ENCODE measurements around the gene NDUFB3. TPM values are rescaled to one million over a fixed set of nuclear protein-coding genes. Genes with fewer than 3 reads are reported as not detected.
"Not testable (repeated sequence)": the region's sequence is repeated elsewhere in the genome, so short reads cannot be mapped to it uniquely, and the experiment has no call there.

Gene NDUFB3
- total RNA-seq, 2 donors from 2014 or later = 82.3 to 163 TPM

DNA sequence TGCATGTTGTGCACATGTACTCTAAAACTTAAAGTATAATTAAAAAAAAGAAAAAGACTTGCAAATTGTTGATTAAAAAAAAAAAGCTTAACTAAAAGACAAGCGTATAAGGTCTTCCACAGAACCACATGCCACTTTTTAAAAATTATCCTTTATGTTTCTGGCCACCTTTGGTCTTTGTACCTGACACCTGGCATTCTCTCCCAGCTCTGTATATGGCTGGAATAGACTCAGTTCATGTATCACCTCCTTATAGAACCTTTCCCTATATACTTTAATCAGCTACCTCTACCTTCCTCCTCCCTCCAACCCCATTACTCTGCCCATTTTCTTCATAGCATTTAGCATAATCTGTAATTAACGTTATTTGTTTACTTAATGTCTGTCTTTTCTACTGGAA is 32.9 kb upstream of the NDUFB3 start:
- Mint-ChIP-seq H3K4me3 (no peak overlapping the region), H3K27me3 (ENCODE audit: insufficient read depth) (no peaks in the 10 kb centered on the region), H3K36me3 (ENCODE audit: low read depth) (peaks cover 57% of the 10 kb centered on the region), H3K27ac (no peak overlapping the region), H3K4me1 (no peaks in the 10 kb centered on the region), H3K9me3 (peaks cover 51% of the 10 kb centered on the region)
- Histone ChIP-seq H3K36me3 (ENCODE audit: control insufficient read depth, insufficient read depth, low read length) (peaks cover 19% of the 10 kb centered on the region), H3K9ac (ENCODE audit: extremely low read depth, low read length, poor library complexity, severe bottlenecking) (no peak overlapping the region), H3K27ac (ENCODE audit: low read depth, low read length) (no peak overlapping the region), H3K4me3 (ENCODE audit: low read length) (no peak overlapping the region), H3K4me1 (ENCODE audit: control insufficient read depth, insufficient read depth, low read length) (no peaks in the 10 kb centered on the region), H3K27me3 (ENCODE audit: control insufficient read depth, insufficient read depth, low read length, poor library complexity, severe bottlenecking) (no peaks in the 10 kb centered on the region), H3K9me3 (ENCODE audit: control insufficient read depth, low read length) (peaks cover 11% of the 10 kb centered on the region)
- no peak for DNase-seq
- TF ChIP-seq, protein P1, sequence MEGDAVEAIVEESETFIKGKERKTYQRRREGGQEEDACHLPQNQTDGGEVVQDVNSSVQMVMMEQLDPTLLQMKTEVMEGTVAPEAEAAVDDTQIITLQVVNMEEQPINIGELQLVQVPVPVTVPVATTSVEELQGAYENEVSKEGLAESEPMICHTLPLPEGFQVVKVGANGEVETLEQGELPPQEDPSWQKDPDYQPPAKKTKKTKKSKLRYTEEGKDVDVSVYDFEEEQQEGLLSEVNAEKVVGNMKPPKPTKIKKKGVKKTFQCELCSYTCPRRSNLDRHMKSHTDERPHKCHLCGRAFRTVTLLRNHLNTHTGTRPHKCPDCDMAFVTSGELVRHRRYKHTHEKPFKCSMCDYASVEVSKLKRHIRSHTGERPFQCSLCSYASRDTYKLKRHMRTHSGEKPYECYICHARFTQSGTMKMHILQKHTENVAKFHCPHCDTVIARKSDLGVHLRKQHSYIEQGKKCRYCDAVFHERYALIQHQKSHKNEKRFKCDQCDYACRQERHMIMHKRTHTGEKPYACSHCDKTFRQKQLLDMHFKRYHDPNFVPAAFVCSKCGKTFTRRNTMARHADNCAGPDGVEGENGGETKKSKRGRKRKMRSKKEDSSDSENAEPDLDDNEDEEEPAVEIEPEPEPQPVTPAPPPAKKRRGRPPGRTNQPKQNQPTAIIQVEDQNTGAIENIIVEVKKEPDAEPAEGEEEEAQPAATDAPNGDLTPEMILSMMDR (conservative IDR thresholded peaks at IDR 0.05) = no peak
- WGBS, 2 experiments (ENCODE audit: insufficient coverage in 1 of 2, insufficient read length in 1 of 2) = 86 to 100% methylated on average over 2 of the region's 2 CpGs

DNA sequence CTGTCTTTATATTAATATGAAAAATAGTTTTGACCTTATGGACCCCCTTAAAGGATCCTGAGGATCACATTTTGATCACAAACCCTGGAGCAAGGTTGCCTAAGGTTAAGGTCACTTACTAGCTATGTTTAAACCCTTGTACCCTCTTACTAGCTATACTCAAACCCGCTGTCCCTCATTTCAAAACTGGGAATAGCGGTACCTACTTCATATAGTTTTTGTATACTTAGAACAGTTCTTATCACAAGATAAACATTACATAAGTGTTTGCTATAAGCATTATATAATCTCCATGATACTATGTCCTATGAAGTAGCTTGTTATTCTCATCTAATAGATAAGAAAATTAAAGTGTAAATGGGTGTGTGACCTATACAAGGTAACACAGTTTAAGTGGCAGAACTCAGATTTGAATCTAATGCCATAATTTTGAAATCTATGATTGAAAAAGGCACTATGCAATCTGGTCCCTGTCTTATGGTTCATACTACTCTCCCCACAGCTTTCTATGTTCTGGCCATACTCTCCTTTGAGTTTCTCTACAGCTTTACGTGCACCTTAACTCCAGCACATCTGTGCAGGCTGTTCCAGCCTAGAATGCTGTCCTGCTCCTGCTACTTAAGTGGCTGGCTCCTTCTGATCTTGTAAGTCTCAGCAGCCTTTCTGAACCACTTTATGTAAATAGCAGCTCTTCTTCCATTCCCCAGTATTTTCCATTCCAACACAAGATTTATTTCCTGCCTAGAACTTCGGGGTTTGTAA is 30.8 kb upstream of the NDUFB3 start:
- H3K4me1 ChIP-seq (ENCODE audit: control insufficient read depth, insufficient read depth, low read length) = no peaks in the 10 kb centered on the region
- no peak for DNase-seq
- TF ChIP-seq, protein P1 (conservative IDR thresholded peaks at IDR 0.05) = no peak
- WGBS, 2 experiments (ENCODE audit: insufficient coverage in 1 of 2, insufficient read length in 1 of 2) = 95 to 96% methylated on average over 3 to 4 of the region's 4 CpGs
- peaks cover 23% of the 10 kb centered on the region for H3K9me3 ChIP-seq (ENCODE audit: control insufficient read depth, low read length)
- H3K9me3 Mint-ChIP-seq = peaks cover 38% of the 10 kb centered on the region
- no peak overlapping the region for H3K4me3 ChIP-seq (ENCODE audit: low read length)
- no peaks in the 10 kb centered on the region for H3K4me1 Mint-ChIP-seq
- peaks cover 50% of the 10 kb centered on the region for H3K36me3 Mint-ChIP-seq (ENCODE audit: low read depth)
- no peak overlapping the region for H3K27ac ChIP-seq (ENCODE audit: low read depth, low read length)
- H3K9ac ChIP-seq (ENCODE audit: extremely low read depth, low read length, poor library complexity, severe bottlenecking) = no peak overlapping the region
- H3K36me3 ChIP-seq (ENCODE audit: control insufficient read depth, insufficient read depth, low read length) = peaks cover 33% of the 10 kb centered on the region
- H3K27me3 ChIP-seq (ENCODE audit: control insufficient read depth, insufficient read depth, low read length, poor library complexity, severe bottlenecking) = no peaks in the 10 kb centered on the region
- no peaks in the 10 kb centered on the region for H3K27me3 Mint-ChIP-seq (ENCODE audit: insufficient read depth)
- H3K27ac Mint-ChIP-seq = no peak overlapping the region
- H3K4me3 Mint-ChIP-seq = no peak overlapping the region

DNA sequence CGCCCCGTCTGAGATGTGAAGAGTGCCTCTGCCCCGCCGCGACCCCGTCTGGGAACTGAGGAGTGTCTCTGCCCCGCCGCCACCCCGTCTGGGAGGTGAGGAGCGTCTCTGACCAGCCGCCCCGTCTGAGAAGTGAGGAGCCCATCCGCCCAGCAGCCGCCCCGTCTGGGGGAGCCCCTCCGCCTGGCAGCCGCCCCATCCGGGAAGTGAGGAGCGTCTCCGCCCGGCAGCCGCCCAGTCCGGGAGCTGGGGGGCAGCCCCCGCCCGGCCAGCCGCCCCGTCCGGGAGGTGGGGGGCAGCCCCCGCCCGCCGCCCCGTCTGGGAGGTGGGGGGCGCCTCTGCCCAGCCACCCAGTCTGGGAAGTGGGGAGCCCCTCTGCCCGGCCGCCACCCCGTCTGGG is 29.4 kb upstream of the NDUFB3 start:
- not testable (repeated sequence) for H3K4me3 Mint-ChIP-seq; H3K27me3 Mint-ChIP-seq (ENCODE audit: insufficient read depth); H3K4me3 ChIP-seq (ENCODE audit: low read length); H3K4me1 Mint-ChIP-seq; H3K9ac ChIP-seq (ENCODE audit: extremely low read depth, low read length, poor library complexity, severe bottlenecking); H3K4me1 ChIP-seq (ENCODE audit: control insufficient read depth, insufficient read depth, low read length); H3K27me3 ChIP-seq (ENCODE audit: control insufficient read depth, insufficient read depth, low read length, poor library complexity, severe bottlenecking); DNase-seq; H3K27ac Mint-ChIP-seq; H3K27ac ChIP-seq (ENCODE audit: low read depth, low read length)
- 80 to 97% methylated on average over 1 to 36 of the region's 36 CpGs for WGBS, 2 experiments (ENCODE audit: insufficient coverage in 1 of 2, insufficient read length in 1 of 2)
- Mint-ChIP-seq H3K9me3 (peaks cover 31% of the 10 kb centered on the region), H3K36me3 (ENCODE audit: low read depth) (peaks cover 45% of the 10 kb centered on the region)
- Histone ChIP-seq H3K9me3 (ENCODE audit: control insufficient read depth, low read length) (peaks cover 23% of the 10 kb centered on the region), H3K36me3 (ENCODE audit: control insufficient read depth, insufficient read depth, low read length) (peaks cover 33% of the 10 kb centered on the region)

DNA sequence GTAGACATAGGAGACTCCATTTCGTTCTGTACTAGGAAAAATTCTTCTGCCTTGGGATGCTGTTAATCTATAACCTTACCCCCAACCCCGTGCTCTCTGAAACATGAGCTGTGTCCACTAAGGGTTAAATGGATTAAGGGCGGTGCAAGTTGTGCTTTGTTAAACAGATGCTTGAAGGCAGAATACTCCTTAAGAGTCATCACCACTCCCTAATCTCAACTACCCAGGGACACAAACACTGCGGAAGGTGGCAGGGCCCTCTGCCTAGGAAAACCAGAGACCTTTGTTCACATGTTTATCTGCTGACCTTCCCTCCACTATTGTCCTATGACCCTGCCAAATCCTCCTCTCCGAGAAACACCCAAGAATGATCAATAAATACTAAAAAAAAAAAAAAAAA is 28.8 kb upstream of the NDUFB3 start:
- not testable (repeated sequence) for H3K4me1 Mint-ChIP-seq

More for the DNA sequence above, 28.8 kb upstream of the NDUFB3 start:
- Mint-ChIP-seq H3K9me3 (peaks cover 28% of the 10 kb centered on the region), H3K36me3 (ENCODE audit: low read depth) (peaks cover 42% of the 10 kb centered on the region)
- Histone ChIP-seq H3K9me3 (ENCODE audit: control insufficient read depth, low read length) (peaks cover 23% of the 10 kb centered on the region), H3K36me3 (ENCODE audit: control insufficient read depth, insufficient read depth, low read length) (peaks cover 33% of the 10 kb centered on the region)
- not testable (repeated sequence) for H3K27me3 Mint-ChIP-seq (ENCODE audit: insufficient read depth); H3K27ac ChIP-seq (ENCODE audit: low read depth, low read length); DNase-seq; H3K27me3 ChIP-seq (ENCODE audit: control insufficient read depth, insufficient read depth, low read length, poor library complexity, severe bottlenecking); H3K4me1 ChIP-seq (ENCODE audit: control insufficient read depth, insufficient read depth, low read length); H3K4me3 ChIP-seq (ENCODE audit: low read length); H3K4me3 Mint-ChIP-seq; H3K9ac ChIP-seq (ENCODE audit: extremely low read depth, low read length, poor library complexity, severe bottlenecking); H3K27ac Mint-ChIP-seq
- 98% methylated on average over 3 of the region's 5 CpGs; no CpG with 5 or more reads in 1 of the 2 experiments for WGBS, 2 experiments (ENCODE audit: insufficient coverage in 1 of 2, insufficient read length in 1 of 2)
